ENCODE data around the gene C22orf39.

DNA sequence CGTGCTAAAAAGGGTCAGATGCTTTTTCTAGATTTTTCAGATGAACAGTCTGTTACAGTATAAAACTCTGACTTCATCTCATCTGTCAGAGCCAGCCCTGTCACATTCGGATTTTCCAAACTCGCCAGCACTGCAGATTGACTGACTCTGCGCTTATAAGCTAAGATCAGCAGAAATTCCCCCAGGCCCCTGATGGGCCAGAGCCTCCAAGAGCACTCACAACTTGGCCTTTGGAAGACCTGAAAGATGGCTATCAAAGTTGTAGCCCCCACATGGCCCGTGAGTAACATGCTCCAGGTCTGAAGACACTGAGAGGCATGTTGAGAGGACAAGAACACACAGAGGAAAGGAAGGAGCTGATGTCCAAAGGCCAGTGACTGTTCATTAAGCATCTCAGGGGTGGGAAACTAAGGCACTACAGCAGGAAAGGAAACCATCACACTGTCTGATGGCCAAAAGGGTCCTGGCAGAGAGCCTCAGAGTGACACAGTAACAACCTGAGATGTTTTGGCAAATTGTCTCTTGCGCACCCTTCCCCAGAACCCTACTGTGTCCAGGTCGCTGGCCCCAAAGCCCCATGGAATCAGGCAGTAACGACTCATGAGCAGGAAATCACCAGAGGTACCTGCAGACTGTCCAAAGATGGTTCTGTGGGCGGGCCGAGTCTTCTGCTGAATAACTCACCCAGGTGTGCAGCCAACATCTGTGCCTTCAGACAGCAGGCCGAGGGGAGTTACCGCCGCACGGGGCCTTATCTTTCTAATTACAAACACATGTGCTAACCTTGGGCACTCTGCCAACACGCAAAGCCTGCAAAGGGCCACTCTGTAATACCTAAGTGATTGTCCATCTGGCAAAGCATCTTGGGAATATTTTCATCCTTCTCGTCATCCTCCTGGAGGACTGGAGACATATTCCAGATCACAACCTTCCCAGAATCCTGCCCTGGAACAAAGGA lies 39.6 kb downstream of the C22orf39 start:
- TF ChIP-seq, protein P1, sequence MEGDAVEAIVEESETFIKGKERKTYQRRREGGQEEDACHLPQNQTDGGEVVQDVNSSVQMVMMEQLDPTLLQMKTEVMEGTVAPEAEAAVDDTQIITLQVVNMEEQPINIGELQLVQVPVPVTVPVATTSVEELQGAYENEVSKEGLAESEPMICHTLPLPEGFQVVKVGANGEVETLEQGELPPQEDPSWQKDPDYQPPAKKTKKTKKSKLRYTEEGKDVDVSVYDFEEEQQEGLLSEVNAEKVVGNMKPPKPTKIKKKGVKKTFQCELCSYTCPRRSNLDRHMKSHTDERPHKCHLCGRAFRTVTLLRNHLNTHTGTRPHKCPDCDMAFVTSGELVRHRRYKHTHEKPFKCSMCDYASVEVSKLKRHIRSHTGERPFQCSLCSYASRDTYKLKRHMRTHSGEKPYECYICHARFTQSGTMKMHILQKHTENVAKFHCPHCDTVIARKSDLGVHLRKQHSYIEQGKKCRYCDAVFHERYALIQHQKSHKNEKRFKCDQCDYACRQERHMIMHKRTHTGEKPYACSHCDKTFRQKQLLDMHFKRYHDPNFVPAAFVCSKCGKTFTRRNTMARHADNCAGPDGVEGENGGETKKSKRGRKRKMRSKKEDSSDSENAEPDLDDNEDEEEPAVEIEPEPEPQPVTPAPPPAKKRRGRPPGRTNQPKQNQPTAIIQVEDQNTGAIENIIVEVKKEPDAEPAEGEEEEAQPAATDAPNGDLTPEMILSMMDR (conservative IDR thresholded peaks at IDR 0.05; ENCODE audit: low read depth, low read length): no peak
- no peak for TF ChIP-seq EZH2 (IDR thresholded peaks at IDR 0.05; ENCODE audit: borderline replicate concordance, low read depth, low read length, poor library complexity, severe bottlenecking)

Data from A673 (cell line).